ENCODE measurements around the gene TUT4. TPM values are rescaled to one million over a fixed set of nuclear protein-coding genes. Genes with fewer than 3 reads are reported as not detected.

TUT4 gene
- total RNA-seq, 5 donors from 2014 or later (not counting 1 experiment from before 2014, with no cell fraction given) = 109 to 143 (median 129) TPM

DNA sequence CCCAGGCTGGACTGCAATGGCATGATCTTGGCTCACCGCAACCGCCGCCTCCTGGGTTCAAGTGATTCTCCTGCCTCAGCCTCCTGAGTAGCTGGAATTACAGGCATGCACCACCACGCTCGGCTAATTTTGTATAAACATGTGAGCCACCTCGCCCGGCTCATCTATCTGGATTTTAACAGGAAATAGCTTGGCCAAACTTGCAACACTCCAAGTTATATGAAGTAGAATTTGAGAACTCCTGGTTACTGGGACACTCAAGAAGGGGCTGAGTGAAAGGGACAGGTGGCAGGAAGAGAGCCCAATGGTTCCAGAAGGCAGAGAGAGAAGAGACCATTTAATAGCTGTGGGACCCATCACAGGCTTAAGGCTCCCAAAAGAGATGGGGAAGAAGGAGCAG is 46.3 kb upstream of the TUT4 start:
- Mint-ChIP-seq H3K27me3 (no peaks in the 10 kb centered on the region), H3K4me3 (no peak overlapping the region), H3K36me3 (no peaks in the 10 kb centered on the region), H3K9me3 (no peaks in the 10 kb centered on the region), H3K27ac (no peak overlapping the region), H3K4me1 (peaks cover 26 to 33% (median 30%) of the 10 kb centered on the region in 3 donors)
- H3K27ac ChIP-seq (ENCODE audit: low read length) = no peak overlapping the region
- peaks cover 9 to 29% of the 10 kb centered on the region in 2 experiments for H3K4me1 ChIP-seq (ENCODE audit: control insufficient read depth in 1 of 2, extremely low read depth in 1 of 2, insufficient read depth in 2 of 2, low read length in 2 of 2)
- no peaks in the 10 kb centered on the region for H3K36me3 ChIP-seq (ENCODE audit: control insufficient read depth in 2 of 2, extremely low read depth in 1 of 2, insufficient read depth in 1 of 2, low read length in 1 of 2)
- ATAC-seq (replicated peaks in 1 of 4) = no peak
- no CpG with 5 or more reads among the region's 7 CpGs for whole genome bisulfite sequencing (ENCODE audit: insufficient coverage)
- no peaks in the 10 kb centered on the region for H3K9me3 ChIP-seq
- H3K4me3 ChIP-seq (ENCODE audit: control insufficient read depth in 1 of 2, extremely low read depth in 1 of 2, low read length in 1 of 2) = no peak overlapping the region
- ChIA-PET POLR2A (interaction anchor here in 1 of 2 donors (0.7 kb wide), 1 partner anchor 34 kb away, joined by 8 read pairs; no protein-coding TSS in a partner anchor), CTCF (interaction anchor here (0.6 to 0.7 kb wide), 2 partner anchors 87 to 97 kb away, joined by 3 to 7 read pairs; no protein-coding TSS in a partner anchor)
- H3K27me3 ChIP-seq (replicated peaks in 1 of 2; ENCODE audit: control insufficient read depth in 2 of 2, extremely low read depth in 1 of 2, insufficient read depth in 2 of 2, low read length in 1 of 2) = no peaks in the 10 kb centered on the region
- no peak for DNase-seq

GRCh38 chr1:52598729-52599128 is 45.8 kb upstream of the TUT4 start:
- Mint-ChIP-seq H3K36me3 (no peaks in the 10 kb centered on the region), H3K4me1 (peaks cover 21 to 28% (median 25%) of the 10 kb centered on the region in 3 donors), H3K27ac (no peak overlapping the region), H3K27me3 (no peaks in the 10 kb centered on the region), H3K9me3 (no peaks in the 10 kb centered on the region), H3K4me3 (no peak overlapping the region)
- CTCF ChIA-PET = interaction anchor here in 1 of 2 donors (0.7 kb wide), 1 partner anchor 88 kb away, joined by 3 read pairs; no protein-coding TSS in a partner anchor
- POLR2A ChIA-PET = interaction anchor here (0.5 to 0.7 kb wide), 2 partner anchors 35 to 83 kb away, joined by 5 to 8 read pairs; no protein-coding TSS in a partner anchor
- no peak overlapping the region for H3K4me3 ChIP-seq (ENCODE audit: control insufficient read depth in 1 of 2, extremely low read depth in 1 of 2, low read length in 1 of 2)
- WGBS (ENCODE audit: insufficient coverage) = no CpG with 5 or more reads among the region's 7 CpGs
- no peaks in the 10 kb centered on the region for H3K36me3 ChIP-seq (ENCODE audit: control insufficient read depth in 2 of 2, extremely low read depth in 1 of 2, insufficient read depth in 1 of 2, low read length in 1 of 2)
- ATAC-seq (replicated peaks in 1 of 4) = no peak
- no peak for DNase-seq
- H3K27ac ChIP-seq (ENCODE audit: low read length) = no peak overlapping the region
- no peaks in the 10 kb centered on the region for H3K27me3 ChIP-seq (replicated peaks in 1 of 2; ENCODE audit: control insufficient read depth in 2 of 2, extremely low read depth in 1 of 2, insufficient read depth in 2 of 2, low read length in 1 of 2)
- H3K9me3 ChIP-seq = no peaks in the 10 kb centered on the region
- peaks cover 9 to 25% of the 10 kb centered on the region in 2 experiments for H3K4me1 ChIP-seq (ENCODE audit: control insufficient read depth in 1 of 2, extremely low read depth in 1 of 2, insufficient read depth in 2 of 2, low read length in 2 of 2)

GRCh38 chr1:52597912-52598311 is 45.0 kb upstream of the TUT4 start:
- Histone ChIP-seq H3K27ac (ENCODE audit: low read length) (no peak overlapping the region), H3K9me3 (no peaks in the 10 kb centered on the region), H3K4me3 (ENCODE audit: control insufficient read depth in 1 of 2, extremely low read depth in 1 of 2, low read length in 1 of 2) (no peak overlapping the region), H3K36me3 (ENCODE audit: control insufficient read depth in 2 of 2, extremely low read depth in 1 of 2, insufficient read depth in 1 of 2, low read length in 1 of 2) (no peaks in the 10 kb centered on the region), H3K27me3 (replicated peaks in 1 of 2; ENCODE audit: control insufficient read depth in 2 of 2, extremely low read depth in 1 of 2, insufficient read depth in 2 of 2, low read length in 1 of 2) (no peaks in the 10 kb centered on the region), H3K4me1 (ENCODE audit: control insufficient read depth in 1 of 2, extremely low read depth in 1 of 2, insufficient read depth in 2 of 2, low read length in 2 of 2) (peaks cover 7 to 17% of the 10 kb centered on the region in 2 experiments)
- ChIA-PET POLR2A (no interaction called here), CTCF (no interaction called here)
- ATAC-seq (replicated peaks in 1 of 4) (no peak), DNase-seq (no peak)
- Mint-ChIP-seq H3K27me3 (no peaks in the 10 kb centered on the region), H3K27ac (no peak overlapping the region), H3K36me3 (no peaks in the 10 kb centered on the region), H3K4me3 (no peak overlapping the region), H3K9me3 (no peaks in the 10 kb centered on the region), H3K4me1 (peaks cover 13 to 21% (median 17%) of the 10 kb centered on the region in 3 donors)
- 71% methylated on average over 2 of the region's 2 CpGs for WGBS (ENCODE audit: insufficient coverage)

DNA sequence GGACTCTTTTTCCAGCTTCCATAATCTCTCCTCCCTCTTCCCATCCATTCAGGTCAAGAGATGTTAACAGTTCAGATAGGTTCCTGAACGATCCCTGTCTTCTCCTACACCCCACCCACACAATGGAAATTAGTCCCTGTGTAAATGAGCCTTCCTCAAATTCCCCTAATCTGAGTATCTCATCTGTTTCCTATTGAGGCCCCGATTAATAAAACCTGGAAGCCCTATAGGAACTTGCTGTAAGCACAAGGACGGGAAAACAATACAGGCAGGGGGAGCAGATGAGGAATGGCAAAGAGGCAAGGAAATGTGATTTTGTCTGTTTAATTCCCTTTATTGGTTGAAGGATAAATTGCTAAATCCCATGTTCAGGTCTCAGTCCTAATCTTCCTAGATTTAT is 42.2 kb upstream of the TUT4 start:
- no CpG with 5 or more reads among the region's 3 CpGs for WGBS (ENCODE audit: insufficient coverage)
- no peak overlapping the region for H3K27ac Mint-ChIP-seq
- H3K4me3 ChIP-seq (ENCODE audit: control insufficient read depth in 1 of 2, extremely low read depth in 1 of 2, low read length in 1 of 2) = no peak overlapping the region
- H3K4me1 Mint-ChIP-seq = peaks cover 0 to 10% (median 0%) of the 10 kb centered on the region in 3 donors
- no peaks in the 10 kb centered on the region for H3K27me3 Mint-ChIP-seq
- H3K27ac ChIP-seq (ENCODE audit: low read length) = no peak overlapping the region
- no peaks in the 10 kb centered on the region for H3K36me3 Mint-ChIP-seq
- DNase-seq = no peak
- no peaks in the 10 kb centered on the region for H3K27me3 ChIP-seq (replicated peaks in 1 of 2; ENCODE audit: control insufficient read depth in 2 of 2, extremely low read depth in 1 of 2, insufficient read depth in 2 of 2, low read length in 1 of 2)
- POLR2A ChIA-PET = no interaction called here
- H3K4me3 Mint-ChIP-seq = no peak overlapping the region
- H3K9me3 Mint-ChIP-seq = no peaks in the 10 kb centered on the region
- CTCF ChIA-PET = no interaction called here
- no peaks in the 10 kb centered on the region for H3K36me3 ChIP-seq (ENCODE audit: control insufficient read depth in 2 of 2, extremely low read depth in 1 of 2, insufficient read depth in 1 of 2, low read length in 1 of 2)
- no peaks in the 10 kb centered on the region for H3K9me3 ChIP-seq
- ATAC-seq (replicated peaks in 1 of 4) = no peak
- no peaks in the 10 kb centered on the region for H3K4me1 ChIP-seq (ENCODE audit: control insufficient read depth in 1 of 2, extremely low read depth in 1 of 2, insufficient read depth in 2 of 2, low read length in 2 of 2)

DNA sequence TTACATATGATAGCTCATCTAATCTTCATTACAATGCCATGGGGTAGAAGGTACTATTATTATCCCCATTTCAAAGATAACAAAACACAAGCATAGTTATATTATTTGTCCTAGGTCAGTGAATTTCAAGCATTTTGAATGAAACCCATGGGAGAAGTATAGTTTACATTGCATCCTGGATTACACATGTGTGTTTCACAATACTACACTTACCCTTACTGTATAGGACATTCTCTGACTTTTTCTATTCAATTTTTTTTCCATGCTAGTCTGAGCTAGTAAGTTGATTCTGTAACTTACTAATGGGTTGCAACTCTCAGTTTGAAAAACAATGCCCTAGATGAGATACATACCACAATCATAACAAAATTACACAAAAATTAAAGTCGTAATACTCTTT is 40.6 kb upstream of the TUT4 start:
- peaks cover 0 to 10% (median 0%) of the 10 kb centered on the region in 3 donors for H3K4me1 Mint-ChIP-seq
- ChIA-PET CTCF (no interaction called here), POLR2A (no interaction called here)
- no peaks in the 10 kb centered on the region for H3K9me3 Mint-ChIP-seq
- H3K36me3 Mint-ChIP-seq = no peaks in the 10 kb centered on the region
- DNase-seq (no peak), ATAC-seq (replicated peaks in 1 of 4) (no peak)
- H3K9me3 ChIP-seq = no peaks in the 10 kb centered on the region
- no peak overlapping the region for H3K27ac Mint-ChIP-seq
- no peaks in the 10 kb centered on the region for H3K36me3 ChIP-seq (ENCODE audit: control insufficient read depth in 2 of 2, extremely low read depth in 1 of 2, insufficient read depth in 1 of 2, low read length in 1 of 2)
- WGBS (ENCODE audit: insufficient coverage) = 80% methylated on average over 1 of the region's 1 CpG
- no peaks in the 10 kb centered on the region for H3K4me1 ChIP-seq (ENCODE audit: control insufficient read depth in 1 of 2, extremely low read depth in 1 of 2, insufficient read depth in 2 of 2, low read length in 2 of 2)
- no peak overlapping the region for H3K4me3 ChIP-seq (ENCODE audit: control insufficient read depth in 1 of 2, extremely low read depth in 1 of 2, low read length in 1 of 2)
- no peaks in the 10 kb centered on the region for H3K27me3 ChIP-seq (replicated peaks in 1 of 2; ENCODE audit: control insufficient read depth in 2 of 2, extremely low read depth in 1 of 2, insufficient read depth in 2 of 2, low read length in 1 of 2)
- no peak overlapping the region for H3K27ac ChIP-seq (ENCODE audit: low read length)
- no peaks in the 10 kb centered on the region for H3K27me3 Mint-ChIP-seq
- H3K4me3 Mint-ChIP-seq = no peak overlapping the region

DNA sequence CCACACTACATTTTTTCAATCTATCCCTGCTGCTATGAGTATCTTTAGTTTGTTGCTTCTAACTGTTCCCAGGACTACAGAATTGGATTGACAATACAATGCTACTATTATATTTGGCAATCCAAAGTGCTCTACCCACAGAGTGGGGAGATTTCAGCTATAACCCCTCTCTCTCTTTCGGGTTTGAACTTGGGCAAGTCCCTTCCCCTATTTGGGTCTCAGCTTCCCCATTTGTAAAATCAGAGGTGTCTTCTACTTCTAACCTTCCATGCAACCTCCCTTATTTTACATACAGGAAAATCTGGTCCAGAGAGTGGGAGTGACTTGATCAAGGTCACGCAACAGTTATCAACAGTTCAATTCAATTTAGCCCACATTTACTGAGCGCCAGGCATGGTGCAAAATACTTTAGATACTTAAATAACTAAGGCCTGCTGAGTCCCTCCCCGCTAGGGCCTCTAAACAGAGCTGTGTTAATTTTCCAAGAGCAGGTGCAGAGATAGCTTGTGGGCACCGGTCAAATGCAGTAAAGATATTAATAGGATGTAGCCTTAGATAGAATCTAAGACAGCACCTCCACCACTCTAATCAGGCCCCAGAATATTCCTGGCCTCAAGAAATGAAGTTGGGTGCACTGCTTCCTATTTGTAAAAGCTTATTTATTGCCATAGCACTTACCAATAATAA is 39.9 kb upstream of the TUT4 start:
- no peaks in the 10 kb centered on the region for H3K36me3 ChIP-seq (ENCODE audit: control insufficient read depth in 2 of 2, extremely low read depth in 1 of 2, insufficient read depth in 1 of 2, low read length in 1 of 2)
- DNase-seq = no peak
- H3K27ac ChIP-seq (ENCODE audit: low read length) = no peak overlapping the region
- Mint-ChIP-seq H3K9me3 (no peaks in the 10 kb centered on the region), H3K36me3 (no peaks in the 10 kb centered on the region), H3K27me3 (no peaks in the 10 kb centered on the region), H3K27ac (no peak overlapping the region), H3K4me1 (peaks cover 0 to 10% (median 0%) of the 10 kb centered on the region in 3 donors), H3K4me3 (no peak overlapping the region)
- ATAC-seq (replicated peaks in 1 of 4) = no peak
- no peaks in the 10 kb centered on the region for H3K27me3 ChIP-seq (replicated peaks in 1 of 2; ENCODE audit: control insufficient read depth in 2 of 2, extremely low read depth in 1 of 2, insufficient read depth in 2 of 2, low read length in 1 of 2)
- ChIA-PET POLR2A (no interaction called here), CTCF (no interaction called here)
- WGBS (ENCODE audit: insufficient coverage) = 90% methylated on average over 2 of the region's 5 CpGs
- H3K9me3 ChIP-seq = no peaks in the 10 kb centered on the region
- H3K4me1 ChIP-seq (ENCODE audit: control insufficient read depth in 1 of 2, extremely low read depth in 1 of 2, insufficient read depth in 2 of 2, low read length in 2 of 2) = no peaks in the 10 kb centered on the region
- no peak overlapping the region for H3K4me3 ChIP-seq (ENCODE audit: control insufficient read depth in 1 of 2, extremely low read depth in 1 of 2, low read length in 1 of 2)
